Choroid plexus epithelial cell (primary cell): ENCODE results near the gene ASXL1.

Experiments
- DNase-seq: peaks from one replicate; pipeline ENCODE4 v3.0.0-alpha.2; 2010; ENCODE audit warnings: low read depth
- H3K4me3 ChIP-seq: 2 replicates; pipeline ENCODE4 v1.5.1; 2011; ENCODE audit warnings: low read depth, mild to moderate bottlenecking, control low read depth, low read length, moderate library complexity
- CTCF ChIP-seq: conservative IDR thresholded peaks from 2 replicates; pipeline ENCODE4 v1.5.1; 2011; ENCODE audit warnings: low read depth, mild to moderate bottlenecking, control low read depth, inconsistent platforms, low read length, moderate library complexity

Gene ASXL1

GRCh38 chr20:32449890-32450401, 91.8 kb downstream of the ASXL1 start:
- DNase-seq, result no peak
- TF ChIP-seq CTCF, result no peak
- H3K4me3 ChIP-seq, result no peak overlapping the region

- no peak for DNase-seq
- TF ChIP-seq CTCF, result no peak
- no peak overlapping the region for H3K4me3 ChIP-seq
Measured at GRCh38 chr20:32450484-32451061, 92.4 kb downstream of the ASXL1 start.

- DNase-seq, result no peak
- no peak for TF ChIP-seq CTCF
- H3K4me3 ChIP-seq, result no peak overlapping the region
Measured at GRCh38 chr20:32451340-32451681, 93.2 kb downstream of the ASXL1 start.

- no peak overlapping the region for H3K4me3 ChIP-seq
- no peak for DNase-seq
- no peak for TF ChIP-seq CTCF
Measured at GRCh38 chr20:32451682-32452461, 93.7 kb downstream of the ASXL1 start.

GRCh38 chr20:32452776-32453466, 94.8 kb downstream of the ASXL1 start:
- no peak overlapping the region for H3K4me3 ChIP-seq
- TF ChIP-seq CTCF, result no peak
- DNase-seq, result no peak

GRCh38 chr20:32453467-32454163, 95.5 kb downstream of the ASXL1 start:
- no peak overlapping the region for H3K4me3 ChIP-seq
- TF ChIP-seq CTCF, result no peak
- no peak for DNase-seq
